RPMI7951 (cell line): Measurements from ENCODE around the gene LAMC2. TPM values are rescaled to one million over a fixed set of nuclear protein-coding genes. Genes with fewer than 3 reads are reported as not detected.
"Not testable (repeated sequence)": the region's sequence is repeated elsewhere in the genome, so short reads cannot be mapped to it uniquely, and the experiment has no call there.

Source experiments
- DNase-seq: peaks from one replicate; pipeline ENCODE4 v3.0.0-alpha.2; 2012; ENCODE audit warnings: low read depth
- total RNA-seq: library from RNA; depleted of rRNA; stranded (reverse); fragments of >200 nt; shearing (Covaris generic); gene quantifications from 2 replicates; pipeline ENCODE4 v1.2.3, GENCODE V29; 2014; rRNA removed

LAMC2 gene
- 1.7 and 2.2 TPM in 2 replicates for total RNA-seq

GRCh38 chr1:183185941-183186490, at the start of gene LAMC2:
TSS of gene LAMC2 (plus strand) at chr1:183186264. CDS start at chr1:183186353, 89 bp downstream.
- no peak for DNase-seq

DNA sequence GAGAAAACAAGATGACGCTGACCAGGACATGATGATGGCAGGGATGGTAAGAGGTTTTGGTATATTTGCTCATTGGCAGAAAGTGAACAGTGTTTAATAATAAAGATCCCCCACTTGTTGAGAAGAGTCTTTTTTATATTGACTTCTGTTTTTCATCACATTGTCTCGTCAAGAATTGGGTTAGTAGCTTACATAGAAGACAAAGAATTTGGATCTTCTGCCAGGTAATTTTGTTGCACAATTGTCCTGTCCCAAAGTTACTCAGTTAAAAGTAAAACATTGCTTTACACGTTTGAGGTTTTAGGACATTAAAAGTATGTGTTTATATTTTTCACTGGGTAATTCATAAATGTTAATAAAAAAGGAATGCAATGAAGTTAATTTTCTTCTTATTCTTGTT, 48.3 kb upstream of the LAMC2 start:
- no peak for DNase-seq

DNA sequence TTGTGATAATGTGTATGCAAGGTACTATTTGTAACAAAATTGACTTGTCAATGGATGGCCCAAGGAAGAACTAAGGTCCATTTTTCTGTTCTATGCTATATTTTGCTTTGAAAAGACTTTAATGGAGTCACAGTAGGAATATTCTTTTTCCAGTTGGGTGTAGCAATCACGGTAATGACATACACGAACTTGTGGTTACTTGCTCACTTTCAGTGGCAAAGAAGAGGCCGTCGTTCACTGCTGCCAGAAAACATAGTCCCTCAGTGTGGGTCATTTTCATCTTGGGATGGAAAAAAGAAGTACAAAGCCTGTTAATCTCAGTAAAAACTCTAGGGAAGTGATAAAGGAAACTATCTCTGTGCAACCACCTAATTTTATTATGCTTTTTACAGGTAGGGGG, 47.8 kb upstream of the LAMC2 start:
- DNase-seq: peak; percentile 31

- peak; percentile 67 for DNase-seq
Observed at GRCh38 chr1:183139281-183139942, 46.7 kb upstream of the LAMC2 start.

DNA sequence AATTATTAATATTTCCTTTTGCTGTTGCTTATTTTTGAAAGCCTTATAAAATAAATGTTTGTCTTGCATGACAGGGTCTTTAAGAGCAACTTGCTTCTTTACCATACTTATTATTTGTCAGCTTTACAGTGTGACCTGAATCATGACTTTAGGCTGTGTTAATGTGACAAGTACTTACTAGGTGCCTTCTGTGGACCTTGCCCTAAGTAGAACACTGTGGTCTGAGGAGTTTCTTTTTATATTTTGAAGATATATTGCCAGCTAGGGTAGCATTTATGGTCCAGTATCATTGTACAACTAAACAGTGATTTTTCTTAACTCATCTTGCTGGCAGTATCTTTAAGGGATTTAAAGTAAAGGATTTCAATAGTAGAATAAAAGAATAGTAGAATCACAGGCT, 45.4 kb upstream of the LAMC2 start:
- no peak for DNase-seq

DNA sequence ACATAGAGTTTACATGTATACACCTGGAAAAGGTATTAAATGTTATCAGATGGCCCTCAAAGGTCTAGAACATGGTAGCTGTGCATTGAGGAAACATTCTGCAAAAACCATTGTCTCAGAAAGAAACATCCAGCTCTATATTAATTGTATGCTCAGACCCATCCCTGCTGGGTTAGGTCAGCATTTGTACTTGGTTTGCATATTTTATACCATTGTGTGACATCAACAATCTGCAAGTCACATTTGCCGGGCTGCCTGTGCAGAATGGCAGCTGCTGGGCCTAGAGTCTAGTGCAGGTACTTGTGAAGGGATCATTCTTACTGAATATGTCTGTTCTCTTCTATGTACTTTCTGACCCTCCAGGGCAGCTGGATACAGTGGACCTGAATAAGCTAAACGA, 43.9 kb upstream of the LAMC2 start:
- DNase-seq: no peak

- no peak for DNase-seq
Observed at GRCh38 chr1:183143576-183144315, 42.3 kb upstream of the LAMC2 start.

GRCh38 chr1:183144752-183145151, 41.3 kb upstream of the LAMC2 start:
- DNase-seq: no peak

- DNase-seq: no peak
Observed at GRCh38 chr1:183147735-183148134, 38.3 kb upstream of the LAMC2 start.

DNA sequence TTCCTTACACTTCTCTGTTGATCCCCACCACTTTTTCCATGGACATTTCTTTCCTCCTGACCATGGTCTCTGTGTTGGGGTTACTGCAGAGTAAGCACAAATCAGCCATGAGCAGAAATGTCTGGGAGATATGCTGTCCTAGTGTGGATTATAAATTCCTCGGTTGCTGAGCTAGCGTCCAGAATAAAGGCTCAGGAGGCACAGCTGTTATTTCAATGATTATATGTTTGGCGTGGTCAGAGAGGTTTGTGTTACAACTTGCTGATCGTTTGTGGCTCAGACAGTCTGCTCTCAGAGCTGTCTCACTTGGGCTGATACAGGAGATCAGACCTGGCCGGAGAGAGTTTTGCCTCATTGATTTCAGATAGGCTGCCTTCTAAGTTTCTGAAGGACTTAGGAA, 37.5 kb upstream of the LAMC2 start:
- no peak for DNase-seq

- DNase-seq: no peak
Observed at GRCh38 chr1:183149273-183149672, 36.8 kb upstream of the LAMC2 start.

GRCh38 chr1:183150032-183150431, 36.0 kb upstream of the LAMC2 start:
- not testable (repeated sequence) for DNase-seq

- no peak for DNase-seq
Observed at GRCh38 chr1:183150445-183150844, 35.6 kb upstream of the LAMC2 start.

DNA sequence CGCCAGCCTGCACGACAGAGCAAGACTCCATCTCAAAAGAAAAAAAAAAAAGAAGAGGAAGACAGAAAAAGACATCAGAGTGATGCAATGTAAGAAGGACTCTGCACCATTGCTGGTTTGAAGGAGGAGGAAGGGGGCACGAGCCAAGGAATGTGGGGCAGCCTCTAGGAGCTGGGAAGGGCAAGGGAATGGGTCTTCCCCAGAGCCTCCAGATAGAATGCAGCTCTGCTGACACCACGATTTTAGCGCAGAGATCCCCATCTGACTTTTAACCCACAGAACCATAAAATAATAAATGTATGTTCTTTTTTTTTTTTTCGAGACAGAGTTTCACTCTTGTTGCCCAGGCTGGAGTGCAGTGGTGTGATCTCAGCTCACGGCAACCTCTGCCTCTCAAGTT, 33.9 kb upstream of the LAMC2 start:
- no peak for DNase-seq

DNA sequence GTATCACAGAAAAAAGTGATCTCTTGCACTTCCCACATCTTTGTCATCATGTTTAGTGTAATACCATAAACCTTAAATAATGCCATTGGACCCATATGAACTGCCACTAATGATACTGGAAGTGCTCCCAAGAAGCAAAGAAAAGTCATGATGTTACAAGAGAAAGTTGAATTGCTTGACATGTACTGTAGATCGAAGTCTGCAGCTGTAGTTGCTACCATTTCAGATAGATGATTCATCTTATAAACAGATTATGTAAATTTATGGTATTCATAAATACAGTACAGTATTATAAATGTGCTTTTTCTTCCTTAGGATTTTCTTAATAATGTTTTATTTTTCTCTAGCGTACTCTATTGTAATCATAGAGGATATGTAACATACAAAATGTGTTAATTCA, 30.1 kb upstream of the LAMC2 start:
- no peak for DNase-seq

DNA sequence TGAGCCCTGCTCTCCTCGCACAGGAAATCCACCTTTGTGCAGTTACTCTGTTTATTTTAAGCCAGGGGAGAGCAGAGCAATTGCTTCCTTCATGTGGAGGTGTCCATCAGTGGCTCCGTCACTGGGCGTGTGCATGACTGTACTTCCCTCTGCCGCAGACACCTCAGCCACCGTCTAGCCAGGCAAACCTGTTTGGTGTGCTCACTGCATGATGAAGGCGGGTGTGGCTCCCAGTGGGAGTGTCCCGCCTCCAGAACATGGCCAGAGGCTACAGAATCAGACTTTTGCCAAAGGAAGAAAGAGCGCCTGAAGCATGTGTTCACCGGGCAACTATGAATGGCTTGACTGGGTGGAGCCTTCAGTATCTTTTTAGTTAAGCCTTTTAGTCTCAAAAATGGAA, 26.1 kb upstream of the LAMC2 start:
- DNase-seq: peak; percentile 70

DNA sequence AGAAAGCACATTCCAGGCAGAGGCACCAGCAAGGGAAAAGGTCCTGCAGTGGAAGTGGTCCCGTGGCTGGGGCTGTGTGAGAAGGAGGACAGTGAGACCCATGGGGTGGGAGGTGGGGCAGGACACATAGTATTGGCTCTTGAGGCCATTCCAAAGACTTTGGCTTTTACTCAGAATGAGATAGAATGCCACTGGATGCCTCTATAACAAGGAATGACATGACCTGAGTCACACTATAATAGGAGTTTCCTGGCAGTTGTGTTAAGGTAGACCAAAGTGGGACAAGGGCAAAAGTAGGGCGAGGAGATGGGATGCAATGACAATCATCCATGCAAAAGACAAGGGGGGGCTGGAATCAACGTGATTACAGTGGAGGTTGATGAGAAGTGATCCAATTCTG, 24.7 kb upstream of the LAMC2 start:
- DNase-seq: no peak

GRCh38 chr1:183163316-183163715, 22.7 kb upstream of the LAMC2 start:
- DNase-seq: peak; percentile 96

- DNase-seq: peak; percentile 74
Observed at GRCh38 chr1:183164340-183164739, 21.7 kb upstream of the LAMC2 start.

- no peak for DNase-seq
Observed at GRCh38 chr1:183164963-183165362, 21.1 kb upstream of the LAMC2 start.

GRCh38 chr1:183165456-183165855, 20.6 kb upstream of the LAMC2 start:
- DNase-seq: no peak

- no peak for DNase-seq
Observed at GRCh38 chr1:183166454-183166853, 19.6 kb upstream of the LAMC2 start.

- DNase-seq: no peak
Observed at GRCh38 chr1:183167676-183168075, 18.4 kb upstream of the LAMC2 start.
